GM21619 (cell line): ENCODE results near the gene MYB.
"Not testable (repeated sequence)": the region's sequence is repeated elsewhere in the genome, so short reads cannot be mapped to it uniquely, and the experiment has no call there.

Source experiments
- ATAC-seq: cut with Tn5 transposase; IDR thresholded peaks from one replicate; pipeline ENCODE4 v1.9.1; 2021; ENCODE audit not compliant: unreplicated experiment

The MYB gene

DNA sequence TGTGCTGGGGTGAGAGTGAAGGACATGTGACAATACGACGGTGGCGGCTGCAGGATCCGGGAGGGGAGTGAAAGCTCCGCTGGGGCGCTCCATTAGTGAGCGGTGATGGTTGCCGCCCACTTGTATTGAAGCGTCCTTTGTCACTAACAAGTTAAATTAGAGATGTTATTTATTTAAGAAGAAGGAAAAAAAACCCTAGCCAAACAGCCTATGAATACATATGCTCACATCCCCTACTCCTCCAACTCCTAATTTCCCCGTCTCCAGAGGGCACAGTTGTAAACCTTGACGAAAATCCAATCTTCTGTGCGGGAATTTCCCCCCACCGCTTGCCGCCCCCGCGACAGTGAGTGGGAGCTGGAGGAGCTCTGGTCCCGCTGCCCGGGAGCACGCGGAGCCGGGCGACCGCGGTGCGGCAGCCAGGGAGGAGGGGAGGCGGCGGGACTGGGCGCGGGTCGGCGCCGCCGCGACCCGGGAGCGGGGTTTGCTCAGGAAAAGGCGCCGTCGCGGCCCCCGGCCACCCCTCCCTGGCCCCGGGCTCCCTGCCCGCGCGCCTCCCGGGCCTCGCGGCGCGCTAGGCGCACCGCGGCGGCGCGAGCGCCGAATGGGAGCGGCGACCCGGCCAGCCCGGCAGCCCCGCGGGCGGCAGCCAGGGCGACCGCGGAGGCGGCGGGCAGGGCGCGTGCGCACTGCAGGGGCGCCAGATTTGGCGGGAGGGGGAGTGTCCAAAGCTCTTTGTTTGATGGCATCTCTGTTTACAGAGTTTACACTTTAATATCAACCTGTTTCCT lies at the start of gene MYB:
Gene MYB, plus strand, starts transcription at position 767 of the 791 bp plus-strand sequence. CDS start 206 bp downstream, outside the sequence.
- ATAC-seq, result peak; percentile 22

DNA sequence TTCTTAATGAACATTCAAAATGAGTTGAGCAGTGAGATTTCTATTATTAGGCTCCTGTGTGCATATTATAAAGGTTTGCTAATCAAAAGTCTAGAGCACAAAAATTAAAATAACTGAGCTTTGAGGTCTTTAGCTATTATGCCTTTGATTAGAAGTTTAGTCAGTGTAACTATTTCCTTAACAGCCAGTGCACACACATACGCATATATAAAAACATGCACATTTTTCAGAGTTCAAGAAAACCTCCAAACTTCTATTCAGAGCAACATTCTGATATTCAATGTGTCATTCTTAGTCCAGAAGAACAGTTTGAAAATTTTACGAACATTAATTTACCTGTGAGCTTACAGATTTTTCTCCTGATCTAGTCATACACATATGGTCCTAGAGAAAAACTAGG lies 48.3 kb upstream of the MYB start:
- ATAC-seq, result no peak

DNA sequence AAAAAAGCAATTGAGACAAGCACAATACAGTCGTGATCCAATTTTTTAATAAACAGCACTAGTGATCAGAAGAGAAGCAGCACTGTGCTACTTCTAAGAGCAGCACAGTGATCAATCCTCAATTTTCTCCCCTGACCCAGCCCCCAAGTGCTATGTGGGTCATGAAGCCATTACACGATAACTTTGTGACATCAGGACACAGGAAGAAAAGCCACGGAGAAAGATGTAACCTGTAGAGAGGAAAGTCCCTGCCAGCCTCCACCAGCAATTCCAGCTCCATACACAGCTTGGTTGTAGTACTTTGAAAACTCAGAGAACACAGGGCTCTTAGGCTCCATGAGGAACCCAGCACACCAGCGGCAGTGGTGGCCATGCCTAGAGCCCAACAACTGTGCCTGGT lies 45.3 kb upstream of the MYB start:
- no peak for ATAC-seq

DNA sequence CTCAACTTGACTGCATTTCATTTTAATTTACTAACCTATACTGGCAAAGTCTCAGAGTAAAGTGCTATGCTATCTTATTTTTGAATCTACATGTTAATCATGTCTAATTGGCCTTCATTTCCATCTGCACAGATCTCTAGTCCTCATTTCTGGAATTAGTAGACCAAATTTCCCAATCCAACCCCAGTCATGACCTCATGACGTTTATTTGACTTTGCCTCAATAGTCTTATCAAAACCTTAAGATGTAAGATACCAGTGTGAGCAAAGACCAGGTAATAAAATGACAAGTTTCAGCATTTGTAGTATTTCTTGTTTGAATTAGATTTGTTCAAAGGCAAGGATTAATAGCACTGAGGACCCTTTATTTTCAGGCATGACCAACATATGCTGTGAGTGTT lies 43.3 kb upstream of the MYB start:
- ATAC-seq, result no peak

DNA sequence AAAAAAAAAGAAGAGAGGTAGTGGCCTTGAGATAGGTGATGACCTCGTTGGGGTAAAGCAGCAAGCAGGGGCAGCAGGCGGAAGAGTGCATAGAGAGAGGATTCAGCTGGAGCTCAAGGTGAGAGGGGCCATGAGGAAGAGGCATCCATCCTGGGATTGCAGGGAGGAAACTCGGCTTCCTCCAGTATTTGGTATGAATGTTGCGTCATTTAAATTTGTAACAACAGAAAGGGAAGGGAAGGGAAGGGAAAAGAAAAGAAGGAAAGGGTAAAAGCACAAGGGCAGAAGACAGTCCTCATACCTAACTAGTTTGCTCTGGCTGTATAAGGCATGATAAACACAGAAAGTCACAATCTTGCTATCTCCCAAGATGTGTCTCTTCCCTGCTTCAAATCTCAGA lies 39.9 kb upstream of the MYB start:
- no peak for ATAC-seq

DNA sequence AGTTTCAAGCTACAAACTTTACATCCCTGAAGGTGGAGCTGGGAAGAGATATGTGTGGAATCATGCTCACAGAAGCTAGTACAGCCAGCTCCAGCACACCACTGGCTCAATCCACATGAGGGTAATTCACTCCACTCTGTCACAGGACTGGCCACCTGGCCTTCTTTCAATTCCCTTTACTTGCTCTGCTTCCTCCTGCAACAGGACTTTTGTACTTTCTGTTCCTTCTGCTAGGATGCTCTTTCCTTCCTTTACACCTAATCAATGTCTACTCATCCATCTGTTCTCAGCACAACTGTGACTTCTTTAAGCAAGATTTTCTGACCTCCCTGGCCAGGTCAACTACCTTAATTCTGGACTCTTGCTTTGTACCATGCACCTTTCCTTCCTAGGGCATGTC lies 39.4 kb upstream of the MYB start:
- no peak for ATAC-seq

DNA sequence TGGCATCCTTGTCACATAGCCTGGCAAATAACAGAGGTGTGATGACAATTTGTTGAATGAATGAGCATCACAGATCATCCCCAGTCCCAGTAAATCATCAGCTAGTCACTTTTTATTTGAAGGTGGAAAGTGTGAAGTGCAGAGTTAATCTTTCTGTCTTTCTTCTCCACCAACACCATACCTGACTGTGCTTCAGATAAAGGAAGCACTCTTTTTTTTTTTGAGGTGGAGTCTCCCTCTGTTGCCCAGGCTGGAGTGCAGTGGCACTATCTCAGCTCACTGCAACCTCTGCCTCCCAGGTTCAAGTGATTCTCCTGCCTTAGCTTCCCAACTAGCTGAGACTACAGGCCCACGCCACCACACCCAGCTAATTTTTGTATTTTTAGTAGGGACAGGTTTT lies 38.9 kb upstream of the MYB start:
- ATAC-seq, result not testable (repeated sequence)

DNA sequence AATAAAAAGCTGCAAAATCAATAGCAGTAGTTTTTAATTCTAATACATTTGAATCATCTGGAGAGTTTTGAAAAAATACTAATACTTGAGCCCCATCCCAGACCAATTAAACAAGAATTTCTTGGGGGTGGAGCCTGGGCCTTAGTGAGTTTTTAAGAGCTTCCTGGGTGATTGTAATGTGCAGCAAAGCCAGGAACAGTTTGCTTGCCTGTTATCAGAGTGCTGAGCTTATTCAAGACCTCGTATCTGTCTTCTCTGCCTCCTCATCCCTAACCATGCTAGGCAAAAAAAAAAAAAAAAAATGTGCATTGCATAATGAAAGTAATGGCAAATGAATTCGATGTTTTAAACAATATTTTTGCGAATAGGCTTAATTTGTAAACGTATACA lies 36.4 kb upstream of the MYB start:
- ATAC-seq, result no peak

DNA sequence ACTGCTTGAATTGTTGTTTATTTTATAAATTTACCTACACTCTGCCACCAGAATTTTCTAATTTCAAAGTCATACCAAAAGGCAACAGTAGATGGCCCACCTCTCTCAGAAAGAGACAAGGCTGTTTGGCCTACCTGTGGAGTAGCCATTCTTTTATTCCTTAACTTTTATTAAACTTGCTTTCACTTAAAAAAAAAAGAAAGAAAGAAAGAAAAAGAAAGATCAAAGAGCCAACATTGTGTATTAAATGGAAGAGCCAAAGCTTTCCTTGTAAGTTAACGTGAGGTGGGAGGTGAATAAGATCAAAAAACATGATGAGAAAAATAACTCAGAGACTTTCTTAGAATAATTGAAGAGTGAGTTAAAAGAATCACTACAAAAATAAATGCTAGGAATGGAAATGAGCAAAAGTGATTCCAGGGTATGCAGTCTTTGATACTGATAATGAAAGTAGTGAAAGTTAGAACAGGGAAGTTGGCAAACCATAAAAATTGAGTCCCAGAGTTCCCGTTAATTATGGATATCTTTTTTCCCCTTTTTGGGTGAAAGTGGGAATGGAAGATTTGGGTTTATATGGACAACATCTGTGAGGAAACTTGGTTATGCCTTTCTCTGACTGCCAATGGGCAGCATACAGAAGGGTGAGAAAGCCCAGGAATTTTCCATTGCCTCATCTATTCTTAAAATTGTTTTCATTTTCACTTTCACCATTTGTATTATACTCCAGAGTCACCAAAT lies 35.9 kb upstream of the MYB start:
- ATAC-seq, result no peak

DNA sequence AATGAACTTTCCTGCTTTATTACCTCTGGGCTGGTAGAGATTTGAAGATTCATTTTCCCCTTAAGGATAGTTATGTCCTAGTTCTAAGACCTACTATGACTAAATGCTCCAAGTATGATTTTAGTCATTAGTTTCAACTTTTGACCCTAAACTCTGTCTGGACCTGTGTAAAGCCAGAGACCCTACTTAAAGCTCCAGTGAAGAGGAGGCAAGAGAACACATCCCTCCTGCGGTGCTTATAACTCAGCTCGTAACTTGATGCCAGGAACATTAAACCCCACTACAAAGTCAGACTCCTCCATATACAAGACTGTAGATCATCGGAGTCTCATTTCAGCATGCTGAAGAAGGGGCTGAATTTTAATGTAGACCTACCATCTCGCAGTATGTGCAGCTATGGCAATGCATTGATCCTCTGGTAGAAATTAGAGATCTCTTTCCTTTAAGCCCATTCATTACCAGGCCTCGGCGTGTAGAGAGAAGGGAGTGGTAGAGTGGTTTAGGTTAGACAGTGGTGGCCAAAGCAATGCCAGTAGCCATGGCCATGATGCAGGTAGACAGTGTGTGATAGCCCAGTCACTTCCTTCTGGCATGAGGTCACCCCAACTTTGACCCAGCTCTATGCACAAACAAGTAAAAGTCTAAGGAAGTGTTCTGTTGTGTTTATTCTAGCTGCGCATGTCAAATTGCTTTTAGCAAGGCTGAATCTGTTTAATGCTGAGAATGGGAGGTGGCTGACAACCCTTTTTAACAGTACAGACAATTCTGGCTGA lies 34.8 kb upstream of the MYB start:
- no peak for ATAC-seq

DNA sequence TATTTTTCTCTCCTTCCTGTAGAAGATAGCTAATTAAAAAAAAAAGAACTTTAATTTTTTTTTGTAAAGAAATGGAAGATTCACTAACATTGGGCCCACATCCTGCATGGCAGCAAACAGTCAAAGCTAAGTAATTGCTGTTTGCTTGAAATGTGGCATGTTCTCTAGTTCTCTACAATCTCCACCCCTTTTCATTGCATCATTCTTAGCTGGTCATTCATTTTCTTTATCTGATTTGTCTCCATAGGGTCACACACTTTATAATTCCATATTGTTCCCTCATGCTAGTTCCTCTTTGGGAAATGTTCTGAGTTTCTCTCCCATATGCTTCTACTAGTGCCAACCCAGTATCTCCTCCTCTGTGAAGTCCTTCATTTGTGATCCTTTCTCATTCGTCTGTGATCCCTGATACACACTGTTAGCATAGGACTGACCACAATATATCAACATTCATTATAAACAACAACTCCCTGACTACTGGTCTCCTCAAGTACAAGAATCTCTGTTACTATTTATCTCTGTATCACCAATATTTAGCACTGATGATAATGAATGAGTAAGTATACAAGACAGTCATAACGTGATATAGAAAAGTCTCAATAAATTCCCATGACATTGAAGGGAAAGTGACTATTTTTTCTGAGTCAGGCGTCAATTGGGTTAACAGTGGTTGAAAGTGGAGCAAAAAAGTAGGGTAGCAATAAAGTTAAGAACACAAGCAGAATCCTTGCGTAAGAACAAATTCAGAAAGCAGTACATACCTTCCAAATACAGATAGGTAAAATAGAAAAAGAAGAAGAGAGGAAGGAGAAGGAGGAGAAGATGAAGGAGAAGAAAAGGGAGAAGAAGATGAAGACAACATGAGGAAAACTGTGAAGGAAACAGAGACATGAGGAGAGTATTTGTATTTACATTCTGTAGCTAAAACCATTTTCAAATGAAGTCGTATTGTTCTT lies 33.2 kb upstream of the MYB start:
- no peak for ATAC-seq

DNA sequence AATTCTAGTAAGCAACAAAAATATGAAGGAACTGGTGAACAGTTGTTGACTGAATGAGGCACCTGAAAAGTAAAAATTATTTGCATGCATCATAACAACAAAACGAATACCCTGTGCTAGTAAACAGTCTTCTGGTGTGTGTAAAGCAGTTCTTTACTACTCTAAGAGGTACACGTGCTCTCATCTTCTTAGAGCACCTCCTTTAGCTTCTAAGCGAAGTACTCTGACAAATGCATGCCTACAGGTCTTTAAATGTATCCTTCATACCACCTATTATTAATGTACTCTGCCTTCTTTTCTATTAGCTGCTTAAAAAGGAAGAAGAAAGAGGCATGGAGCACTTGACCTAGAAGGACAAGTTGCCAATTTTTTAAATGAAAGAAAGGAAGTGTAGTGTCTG lies 32.2 kb upstream of the MYB start:
- no peak for ATAC-seq

DNA sequence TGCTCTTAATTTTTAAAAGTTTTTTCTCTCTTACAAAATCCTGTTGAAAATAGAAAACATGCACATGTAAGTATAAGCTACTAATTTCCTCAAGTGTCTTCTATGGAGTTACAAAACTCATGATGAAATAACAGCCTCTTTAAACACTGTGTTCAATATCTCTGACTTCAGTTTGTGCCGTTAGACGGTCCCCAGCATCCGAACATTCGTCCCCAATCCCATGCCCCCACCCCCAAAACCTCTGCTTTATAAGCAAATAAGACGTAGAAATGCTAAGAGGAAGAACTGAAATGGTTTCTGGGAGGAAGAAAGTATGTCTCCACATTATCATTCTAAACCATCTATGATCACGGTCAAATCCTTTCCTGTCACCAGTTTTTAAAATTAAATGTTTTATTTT lies 31.7 kb upstream of the MYB start:
- ATAC-seq, result no peak

DNA sequence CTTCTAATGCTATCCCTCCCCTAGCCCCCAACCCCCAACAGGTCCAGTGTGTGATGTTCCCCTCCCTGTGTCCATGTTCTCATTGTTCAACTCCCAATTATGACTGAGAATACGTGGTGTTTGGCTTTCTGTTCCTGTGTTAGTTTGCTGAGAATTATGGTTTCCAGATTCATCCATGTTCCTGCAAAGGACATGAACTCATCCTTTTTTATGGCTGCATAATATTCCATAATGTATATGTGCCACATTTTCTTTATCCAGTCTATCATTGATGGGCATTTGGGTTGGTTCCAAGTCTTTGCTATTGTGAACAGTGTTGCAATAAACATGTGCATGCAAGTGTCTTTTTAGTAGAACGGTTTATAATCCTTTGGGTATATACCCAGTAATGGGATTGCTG lies 30.6 kb upstream of the MYB start:
- ATAC-seq, result not testable (repeated sequence)

DNA sequence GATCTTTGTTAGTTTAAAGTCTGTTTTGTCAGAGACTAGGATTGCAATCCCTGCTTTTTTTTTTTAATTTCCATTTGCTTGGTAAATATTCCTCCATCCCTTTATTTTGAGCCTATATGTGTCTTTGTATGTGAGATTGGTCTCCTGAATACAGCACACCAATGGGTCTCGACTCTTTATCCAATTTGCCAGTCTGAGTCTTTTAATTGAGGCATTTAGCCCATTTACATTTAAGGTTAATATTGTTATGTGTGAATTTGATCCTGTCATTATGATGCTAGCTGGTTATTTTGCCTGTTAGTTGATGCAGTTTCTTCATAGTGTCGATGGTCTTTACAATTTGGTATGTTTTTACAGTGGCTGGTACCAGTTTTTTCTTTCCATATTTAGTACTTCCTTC lies 27.0 kb upstream of the MYB start:
- ATAC-seq, result not testable (repeated sequence)

DNA sequence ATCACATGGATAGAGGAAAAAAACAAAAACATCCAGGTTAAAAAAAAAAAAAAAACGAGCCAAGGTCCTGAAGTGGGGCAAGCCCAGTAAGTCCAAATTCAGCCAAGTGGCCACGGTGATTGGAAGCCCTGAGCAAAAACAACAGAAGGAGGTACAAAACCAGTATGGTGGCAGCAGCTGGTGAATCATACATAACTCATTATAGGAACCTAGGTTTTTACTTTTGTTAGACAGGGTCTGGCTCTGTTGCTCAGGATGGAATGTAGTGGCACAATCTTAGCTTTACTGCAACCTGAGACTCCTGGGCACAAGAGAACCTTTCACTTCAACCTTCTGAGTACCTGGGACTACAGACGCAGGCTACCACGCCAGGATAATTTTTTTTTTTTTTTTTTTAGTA lies 22.7 kb upstream of the MYB start:
- ATAC-seq, result no peak

DNA sequence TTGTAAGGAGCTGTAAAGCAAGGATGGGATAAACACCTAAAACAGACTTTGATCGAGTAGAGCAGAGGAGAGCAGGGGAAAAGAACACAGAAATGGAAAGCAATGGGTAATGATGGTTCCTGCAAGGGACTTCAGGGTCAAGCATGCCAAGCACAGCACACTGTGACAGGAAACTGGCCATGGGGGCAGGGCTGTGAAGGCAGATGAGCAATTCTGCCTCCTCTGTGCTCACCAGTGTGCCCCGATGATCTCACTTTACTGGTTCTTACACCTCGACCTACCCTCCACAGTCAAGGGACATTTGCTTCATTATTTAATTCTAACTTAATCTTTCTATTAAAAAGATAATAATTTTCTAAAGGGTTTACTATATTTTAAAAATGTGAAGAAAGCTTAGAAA lies 21.6 kb upstream of the MYB start:
- ATAC-seq, result peak; percentile 44

DNA sequence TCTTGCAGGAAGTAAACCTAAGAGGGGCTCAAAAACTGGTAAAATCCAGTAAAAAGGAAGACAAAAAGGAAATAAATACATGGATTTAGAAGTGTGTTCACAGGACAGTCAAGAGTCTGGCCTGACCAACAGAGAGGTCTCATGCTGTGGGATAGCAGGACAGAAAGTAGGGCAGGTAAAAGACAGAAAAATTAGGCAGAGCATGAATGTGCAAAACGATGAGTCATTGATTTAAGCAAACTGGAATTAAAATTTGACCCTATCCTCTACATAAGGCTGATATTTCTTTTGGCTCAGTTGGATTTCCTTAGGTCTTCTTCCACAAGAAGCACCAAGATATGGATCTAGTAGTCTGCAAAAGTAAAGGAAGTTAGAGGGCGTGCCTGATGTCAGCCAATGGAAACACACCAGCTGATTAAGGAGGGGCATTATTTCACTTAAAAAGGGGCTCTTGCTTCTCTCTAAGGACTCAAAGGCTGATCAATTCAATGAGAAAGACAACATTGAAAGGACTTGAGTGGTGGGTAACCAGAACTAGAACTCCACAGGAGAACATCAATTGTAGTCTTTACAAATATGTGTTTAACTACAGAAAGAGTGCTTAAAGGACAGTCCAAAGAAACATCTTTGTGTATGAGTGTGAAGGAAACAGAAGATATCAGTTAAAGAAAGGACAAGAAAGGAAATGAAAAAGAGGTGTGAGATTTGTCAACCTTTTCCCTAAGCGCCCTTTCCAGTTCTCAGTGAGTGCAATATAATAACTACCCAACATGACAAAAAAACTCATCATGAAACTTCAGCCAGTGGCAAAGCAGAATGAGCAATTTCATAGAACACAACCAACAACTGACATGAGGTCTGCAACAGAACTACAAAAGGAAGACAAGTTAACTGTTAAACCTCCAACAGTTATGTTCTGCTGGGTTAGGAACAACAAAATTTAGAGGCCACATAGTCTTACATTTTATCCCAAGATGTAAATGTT lies 19.4 kb upstream of the MYB start:
- peak; percentile 32 for ATAC-seq

DNA sequence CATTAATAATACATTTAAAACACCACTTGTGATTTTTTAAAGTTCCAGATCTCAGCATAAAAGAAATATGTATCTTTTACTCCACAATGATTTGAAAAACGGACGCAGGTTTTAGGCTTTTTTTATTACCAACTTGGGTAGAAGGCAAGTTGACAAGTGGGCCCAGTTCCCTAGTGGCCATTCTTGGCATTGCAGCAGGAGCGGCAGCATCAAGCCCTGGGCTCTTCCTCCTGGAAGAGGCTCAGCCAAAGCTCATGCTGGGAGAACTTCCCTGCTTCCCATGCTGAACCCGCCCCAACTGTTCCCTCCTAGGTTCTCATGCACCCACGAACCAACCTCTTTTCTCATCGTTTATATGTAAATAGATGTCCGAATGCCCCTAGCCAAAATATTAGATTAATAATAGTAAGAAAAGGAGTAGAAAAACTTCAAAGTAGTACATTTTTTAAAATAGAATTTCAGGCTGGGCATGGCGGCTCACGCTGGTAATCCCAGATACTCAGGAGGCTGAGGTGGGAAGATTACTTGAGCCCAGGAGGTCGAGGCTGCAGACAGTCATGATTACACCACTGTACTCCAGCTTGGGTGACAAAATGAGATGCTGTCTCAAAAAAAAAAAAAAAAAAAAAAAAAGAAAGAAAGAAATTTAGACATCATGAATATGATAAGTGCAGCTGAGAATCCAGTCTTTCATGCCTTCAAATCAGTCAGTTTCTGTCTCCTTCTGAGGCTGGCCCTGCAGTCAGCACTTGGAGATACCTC lies 18.2 kb upstream of the MYB start:
- no peak for ATAC-seq
